ENCODE results near the gene CHRNB2.

Gene CHRNB2

GRCh38 chr1:154598871-154599635 lies 31.5 kb downstream of the CHRNB2 start:
- POLR2A ChIA-PET, result no interaction called here
- CTCF ChIA-PET, result interaction anchor here (0.6 to 1.0 kb wide), 2 partner anchors 39 to 183 kb away, joined by 3 to 8 read pairs; no protein-coding TSS in a partner anchor
- no peak for TF ChIP-seq PKNOX1 (IDR thresholded peaks at IDR 0.05)
- no peak for TF ChIP-seq ARNT (IDR thresholded peaks at IDR 0.05)
- TF ChIP-seq ELF4 (IDR thresholded peaks at IDR 0.05), result no peak
- no peak for TF ChIP-seq SP1 (IDR thresholded peaks at IDR 0.05)
- TF ChIP-seq NFRKB (IDR thresholded peaks at IDR 0.05), result no peak
- no peak for TF ChIP-seq FOXA1 (IDR thresholded peaks at IDR 0.05)
- TF ChIP-seq SUZ12 (IDR thresholded peaks at IDR 0.05), result no peak
- no peak for TF ChIP-seq BHLHE40 (IDR thresholded peaks at IDR 0.05; ENCODE audit: borderline replicate concordance)
- TF ChIP-seq L3MBTL2 (conservative IDR thresholded peaks at IDR 0.05), result no peak
- TF ChIP-seq FOXM1 (IDR thresholded peaks at IDR 0.05; ENCODE audit: borderline replicate concordance), result no peak
- TF ChIP-seq CTBP1 (IDR thresholded peaks at IDR 0.05; ENCODE audit: borderline replicate concordance), result no peak
- TF ChIP-seq FOXK2 (IDR thresholded peaks at IDR 0.05), result no peak
- no peak for TF ChIP-seq LEF1 (IDR thresholded peaks at IDR 0.05; ENCODE audit: borderline replicate concordance)
- TF ChIP-seq ZNF384 (IDR thresholded peaks at IDR 0.05), result no peak
- TF ChIP-seq TARDBP (IDR thresholded peaks at IDR 0.05), result no peak
- TF ChIP-seq HDGF (IDR thresholded peaks at IDR 0.05; ENCODE audit: borderline replicate concordance), result no peak
- no peak for DNase-seq (ENCODE audit: extremely low spot score)

- no peak for TF ChIP-seq SUZ12 (IDR thresholded peaks at IDR 0.05)
- TF ChIP-seq SP1 (IDR thresholded peaks at IDR 0.05), result no peak
- TF ChIP-seq HDGF (IDR thresholded peaks at IDR 0.05; ENCODE audit: borderline replicate concordance), result no peak
- no peak for TF ChIP-seq FOXA1 (IDR thresholded peaks at IDR 0.05)
- TF ChIP-seq FOXK2 (IDR thresholded peaks at IDR 0.05), result no peak
- no peak for TF ChIP-seq PKNOX1 (IDR thresholded peaks at IDR 0.05)
- no peak for TF ChIP-seq ELF4 (IDR thresholded peaks at IDR 0.05)
- no peak for TF ChIP-seq TARDBP (IDR thresholded peaks at IDR 0.05)
- no peak for DNase-seq (ENCODE audit: extremely low spot score)
- ChIA-PET CTCF (interaction anchor here (0.6 to 1.0 kb wide), 2 partner anchors 40 to 184 kb away, joined by 3 to 8 read pairs; no protein-coding TSS in a partner anchor), POLR2A (no interaction called here)
Observed at GRCh38 chr1:154599658-154600057, 32.1 kb downstream of the CHRNB2 start.

- TF ChIP-seq PKNOX1 (IDR thresholded peaks at IDR 0.05) (no peak), ZNF384 (IDR thresholded peaks at IDR 0.05) (no peak), HDGF (IDR thresholded peaks at IDR 0.05; ENCODE audit: borderline replicate concordance) (no peak), L3MBTL2 (conservative IDR thresholded peaks at IDR 0.05) (no peak)
- POLR2A ChIA-PET, result no interaction called here
- DNase-seq (ENCODE audit: extremely low spot score), result no peak
- CTCF ChIA-PET, result interaction anchor here (0.6 kb wide), 1 partner anchor 85 kb away, joined by 8 read pairs; no protein-coding TSS in a partner anchor
Observed at GRCh38 chr1:154603317-154603716, 35.7 kb downstream of the CHRNB2 start.

- POLR2A ChIA-PET, result no interaction called here
- CTCF ChIA-PET, result interaction anchor here (0.7 kb wide), 2 partner anchors 46 to 57 kb away, joined by 3 to 4 read pairs; no protein-coding TSS in a partner anchor
- no peak for DNase-seq (ENCODE audit: extremely low spot score)
- TF ChIP-seq SUZ12 (IDR thresholded peaks at IDR 0.05), result no peak
- no peak for TF ChIP-seq SP1 (IDR thresholded peaks at IDR 0.05)
- TF ChIP-seq TARDBP (IDR thresholded peaks at IDR 0.05), result no peak
- no peak for TF ChIP-seq HDGF (IDR thresholded peaks at IDR 0.05; ENCODE audit: borderline replicate concordance)
- no peak for TF ChIP-seq ZNF384 (IDR thresholded peaks at IDR 0.05)
- no peak for TF ChIP-seq ARNT (IDR thresholded peaks at IDR 0.05)
- TF ChIP-seq NFRKB (IDR thresholded peaks at IDR 0.05), result no peak
Observed at GRCh38 chr1:154605534-154605933, 38.0 kb downstream of the CHRNB2 start.

GRCh38 chr1:154607106-154607608 lies 39.6 kb downstream of the CHRNB2 start:
- ChIA-PET CTCF (interaction anchor here (0.7 kb wide), 1 partner anchor 80 kb away, joined by 3 read pairs; no protein-coding TSS in a partner anchor), POLR2A (no interaction called here)
- DNase-seq (ENCODE audit: extremely low spot score), result no peak
- TF ChIP-seq HDGF (IDR thresholded peaks at IDR 0.05; ENCODE audit: borderline replicate concordance), result no peak
- peak; percentile 5; the same call in 1 of the 2 replicates for TF ChIP-seq ZNF384 (IDR thresholded peaks at IDR 0.05)

GRCh38 chr1:154607609-154608396 lies 40.2 kb downstream of the CHRNB2 start, which contains the start of gene ADAR:
Gene ADAR, minus strand, starts transcription at chr1:154608186. Its CDS starts 180 bp downstream, at chr1:154608006.
- TF ChIP-seq SP1 (IDR thresholded peaks at IDR 0.05), result no peak
- peak; percentile 96 for TF ChIP-seq ZNF384 (IDR thresholded peaks at IDR 0.05)
- DNase-seq (ENCODE audit: extremely low spot score), result peak; percentile 75
- CTCF ChIA-PET, result interaction anchor here (0.7 kb wide), 1 partner anchor 79 kb away, joined by 3 read pairs; no protein-coding TSS in a partner anchor
- POLR2A ChIA-PET, result no interaction called here
